Measurements from ENCODE around the gene ATR.
"Not testable (repeated sequence)": the region's sequence is repeated elsewhere in the genome, so short reads cannot be mapped to it uniquely, and the experiment has no call there.

Gene ATR

GRCh38 chr3:142445816-142446254, 132.7 kb downstream of the ATR start:
- DNase-seq: no peak

- no peak for DNase-seq
Observed at GRCh38 chr3:142444343-142444742, 134.2 kb downstream of the ATR start.

- not testable (repeated sequence) for DNase-seq
Observed at GRCh38 chr3:142443060-142443459, 135.5 kb downstream of the ATR start.

- DNase-seq: not testable (repeated sequence)
Observed at GRCh38 chr3:142439499-142440220, 138.9 kb downstream of the ATR start.

GRCh38 chr3:142438096-142438495, 140.4 kb downstream of the ATR start:
- not testable (repeated sequence) for DNase-seq

- no peak for DNase-seq
Observed at GRCh38 chr3:142436951-142437585, 141.5 kb downstream of the ATR start.

- no peak for DNase-seq
Observed at GRCh38 chr3:142434503-142434902, 144.0 kb downstream of the ATR start.

GRCh38 chr3:142433110-142433509, 145.4 kb downstream of the ATR start:
- no peak for DNase-seq

- DNase-seq: no peak
Observed at GRCh38 chr3:142429582-142429981, 149.0 kb downstream of the ATR start.

- DNase-seq: no peak
Observed at GRCh38 chr3:142424754-142425153, 153.8 kb downstream of the ATR start.

GRCh38 chr3:142418926-142419592, 159.5 kb downstream of the ATR start:
- no peak for DNase-seq

- DNase-seq: no peak
Observed at GRCh38 chr3:142417302-142417701, 161.2 kb downstream of the ATR start.

- not testable (repeated sequence) for DNase-seq
Observed at GRCh38 chr3:142400537-142400936, 178.0 kb downstream of the ATR start.

Measured in NCI-H1105 (cell line).